ENCODE results near the gene DNM3.

The DNM3 gene

GRCh38 chr1:171940368-171940767, 99.1 kb downstream of the DNM3 start:
- no peaks in the 10 kb centered on the region for H3K36me3 ChIP-seq
- no peak overlapping the region for H3K27ac ChIP-seq
- TF ChIP-seq CTCF (IDR thresholded peaks at IDR 0.05): no peak
- H3K4me1 ChIP-seq (ENCODE audit: control insufficient read depth in 1 of 2, insufficient read depth in 1 of 2, low read depth in 1 of 2, low read length in 1 of 2): no peaks in the 10 kb centered on the region
- H3K9me3 ChIP-seq: no peaks in the 10 kb centered on the region
- H3K4me3 ChIP-seq (ENCODE audit: low read depth in 1 of 2, low read length in 1 of 2): no peak overlapping the region
- no peaks in the 10 kb centered on the region for H3K27me3 ChIP-seq

GRCh38 chr1:171941920-171942319, 100.6 kb downstream of the DNM3 start:
- H3K9me3 ChIP-seq: no peaks in the 10 kb centered on the region
- no peak for TF ChIP-seq CTCF (IDR thresholded peaks at IDR 0.05)
- no peak overlapping the region for H3K27ac ChIP-seq
- H3K4me1 ChIP-seq (ENCODE audit: control insufficient read depth in 1 of 2, insufficient read depth in 1 of 2, low read depth in 1 of 2, low read length in 1 of 2): no peaks in the 10 kb centered on the region
- H3K27me3 ChIP-seq: no peaks in the 10 kb centered on the region
- no peaks in the 10 kb centered on the region for H3K36me3 ChIP-seq
- H3K4me3 ChIP-seq (ENCODE audit: low read depth in 1 of 2, low read length in 1 of 2): no peak overlapping the region

GRCh38 chr1:171943973-171944561, 102.8 kb downstream of the DNM3 start:
- no peak overlapping the region for H3K27ac ChIP-seq
- no peaks in the 10 kb centered on the region for H3K27me3 ChIP-seq
- no peaks in the 10 kb centered on the region for H3K36me3 ChIP-seq
- H3K4me1 ChIP-seq (ENCODE audit: control insufficient read depth in 1 of 2, insufficient read depth in 1 of 2, low read depth in 1 of 2, low read length in 1 of 2): no peaks in the 10 kb centered on the region
- no peak for TF ChIP-seq CTCF (IDR thresholded peaks at IDR 0.05)
- no peak overlapping the region for H3K4me3 ChIP-seq (ENCODE audit: low read depth in 1 of 2, low read length in 1 of 2)
- no peaks in the 10 kb centered on the region for H3K9me3 ChIP-seq

- Histone ChIP-seq H3K9me3 (no peaks in the 10 kb centered on the region), H3K27me3 (no peaks in the 10 kb centered on the region), H3K27ac (no peak overlapping the region), H3K4me3 (ENCODE audit: low read depth in 1 of 2, low read length in 1 of 2) (no peak overlapping the region), H3K4me1 (ENCODE audit: control insufficient read depth in 1 of 2, insufficient read depth in 1 of 2, low read depth in 1 of 2, low read length in 1 of 2) (no peaks in the 10 kb centered on the region), H3K36me3 (no peaks in the 10 kb centered on the region)
- no peak for TF ChIP-seq CTCF (IDR thresholded peaks at IDR 0.05)
Measured at GRCh38 chr1:171948511-171948910, 107.2 kb downstream of the DNM3 start.

GRCh38 chr1:171949316-171949715, 108.0 kb downstream of the DNM3 start:
- Histone ChIP-seq H3K27me3 (no peaks in the 10 kb centered on the region), H3K27ac (no peak overlapping the region), H3K4me1 (ENCODE audit: control insufficient read depth in 1 of 2, insufficient read depth in 1 of 2, low read depth in 1 of 2, low read length in 1 of 2) (no peaks in the 10 kb centered on the region), H3K4me3 (ENCODE audit: low read depth in 1 of 2, low read length in 1 of 2) (no peak overlapping the region), H3K9me3 (no peaks in the 10 kb centered on the region), H3K36me3 (no peaks in the 10 kb centered on the region)
- no peak for TF ChIP-seq CTCF (IDR thresholded peaks at IDR 0.05)

GRCh38 chr1:171953835-171954234, 112.5 kb downstream of the DNM3 start:
- H3K27ac ChIP-seq: no peak overlapping the region
- no peak for TF ChIP-seq CTCF (IDR thresholded peaks at IDR 0.05)
- H3K9me3 ChIP-seq: no peaks in the 10 kb centered on the region
- H3K4me3 ChIP-seq (ENCODE audit: low read depth in 1 of 2, low read length in 1 of 2): no peak overlapping the region
- no peaks in the 10 kb centered on the region for H3K36me3 ChIP-seq
- H3K4me1 ChIP-seq (ENCODE audit: control insufficient read depth in 1 of 2, insufficient read depth in 1 of 2, low read depth in 1 of 2, low read length in 1 of 2): no peaks in the 10 kb centered on the region
- H3K27me3 ChIP-seq: no peaks in the 10 kb centered on the region

Data from neutrophil (primary cell).